Tibial nerve (tissue), 4 donors: ENCODE data around the gene RUVBL1. TPM values are rescaled to one million over a fixed set of nuclear protein-coding genes. Genes with fewer than 3 reads are reported as not detected.

Experiments
- DNase-seq, 2 donors: peaks; one replicate each; pipeline ENCODE4 v3.0.0-alpha.2; 2019; ENCODE audit warnings: low spot score in 2 of 2
- H3K27ac ChIP-seq, 4 donors: fragments of 200-600 bp; sonication (generic) in 3 of 4; one replicate each; pipeline ENCODE4 v1.5.1; 2017 to 2019; ENCODE audit warnings: mild to moderate bottlenecking in 1 of 4
- H3K27me3 ChIP-seq, 2 donors: fragments of 200-600 bp; sonication (generic) in 1 of 2; one replicate each; pipeline versions ENCODE4 v1.5.1 to v1.6.0; 2017 to 2019
- H3K36me3 ChIP-seq, 3 donors: fragments of 200-600 bp; sonication (generic); one replicate each; pipeline ENCODE4 v1.5.1; 2018 to 2019
- H3K4me1 ChIP-seq, 4 donors: fragments of 200-600 bp; sonication (generic) in 3 of 4; one replicate each; pipeline ENCODE4 v1.5.1; 2017 to 2019
- H3K4me3 ChIP-seq, 4 donors: fragments of 200-600 bp; sonication (generic) in 3 of 4; one replicate each; pipeline ENCODE4 v1.5.1; 2017 to 2019; ENCODE audit warnings: mild to moderate bottlenecking in 1 of 4, moderate library complexity in 1 of 4
- H3K9me3 ChIP-seq, 4 donors: fragments of 200-600 bp; sonication (generic) in 3 of 4; one replicate each; pipeline ENCODE4 v1.5.1; 2017 to 2019
- EP300 ChIP-seq, 2 donors: sonication (generic); formaldehyde crosslinking; IDR thresholded peaks; one replicate each; pipeline ENCODE4 v1.6.1; 2017; ENCODE audit warnings: antibody characterized with exemption in 2 of 2, mild to moderate bottlenecking in 1 of 2
- POLR2A ChIP-seq, 2 donors: fragments of 450-650 bp; IDR thresholded peaks; one replicate each; pipeline ENCODE4 v1.6.1; 2017; ENCODE audit warnings: antibody characterized with exemption in 2 of 2, mild to moderate bottlenecking in 2 of 2, moderate library complexity in 2 of 2
- WGBS, 2 donors: methylation state at CpG; one replicate each; pipeline ENCODE4 v1.1.5; 2018; 5-methylcytosine and 5-hydroxymethylcytosine counted together
- small RNA-seq: library from RNA; depleted of rRNA; stranded (forward); fragments of <200 nt; gene quantifications from one replicate; pipeline ENCODE3, GENCODE V24; 2016
- total RNA-seq, 4 donors: library from RNA; depleted of rRNA; stranded (reverse); fragments of >200 nt; gene quantifications; one replicate each; pipeline ENCODE4 v1.1.0, GENCODE V29; 2016
- TF ChIP-seq, protein P1 (sequence below), 5 experiments: fragments of 200-600 bp in 3 of 5; fragments of 450-650 bp in 2 of 5; sonication (generic) in 3 of 5; IDR thresholded peaks; one replicate each; pipeline ENCODE4 v1.5.1; 2016 to 2019; ENCODE audit warnings: antibody characterized with exemption in 5 of 5, mild to moderate bottlenecking in 3 of 5, moderate library complexity in 2 of 5

RUVBL1 gene
- total RNA-seq, 4 donors from 2014 or later, result 29.7 to 41.7 (median 34.1) TPM

GRCh38 chr3:128040041-128040440, 83.6 kb downstream of the RUVBL1 start:
- TF ChIP-seq POLR2A (IDR thresholded peaks at IDR 0.05) (no peak), EP300 (IDR thresholded peaks at IDR 0.05) (no peak)
- TF ChIP-seq, protein P1, sequence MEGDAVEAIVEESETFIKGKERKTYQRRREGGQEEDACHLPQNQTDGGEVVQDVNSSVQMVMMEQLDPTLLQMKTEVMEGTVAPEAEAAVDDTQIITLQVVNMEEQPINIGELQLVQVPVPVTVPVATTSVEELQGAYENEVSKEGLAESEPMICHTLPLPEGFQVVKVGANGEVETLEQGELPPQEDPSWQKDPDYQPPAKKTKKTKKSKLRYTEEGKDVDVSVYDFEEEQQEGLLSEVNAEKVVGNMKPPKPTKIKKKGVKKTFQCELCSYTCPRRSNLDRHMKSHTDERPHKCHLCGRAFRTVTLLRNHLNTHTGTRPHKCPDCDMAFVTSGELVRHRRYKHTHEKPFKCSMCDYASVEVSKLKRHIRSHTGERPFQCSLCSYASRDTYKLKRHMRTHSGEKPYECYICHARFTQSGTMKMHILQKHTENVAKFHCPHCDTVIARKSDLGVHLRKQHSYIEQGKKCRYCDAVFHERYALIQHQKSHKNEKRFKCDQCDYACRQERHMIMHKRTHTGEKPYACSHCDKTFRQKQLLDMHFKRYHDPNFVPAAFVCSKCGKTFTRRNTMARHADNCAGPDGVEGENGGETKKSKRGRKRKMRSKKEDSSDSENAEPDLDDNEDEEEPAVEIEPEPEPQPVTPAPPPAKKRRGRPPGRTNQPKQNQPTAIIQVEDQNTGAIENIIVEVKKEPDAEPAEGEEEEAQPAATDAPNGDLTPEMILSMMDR (IDR thresholded peaks at IDR 0.05), result no peak
- WGBS, 2 donors, result 74% methylated on average over 3 of the region's 3 CpGs
- Histone ChIP-seq H3K27ac (no peak overlapping the region), H3K4me1 (no peaks in the 10 kb centered on the region), H3K9me3 (no peaks in the 10 kb centered on the region), H3K36me3 (no peaks in the 10 kb centered on the region), H3K27me3 (no peaks in the 10 kb centered on the region), H3K4me3 (no peak overlapping the region)
- no peak for DNase-seq

GRCh38 chr3:128036119-128036518, 87.5 kb downstream of the RUVBL1 start:
- 88 to 100% methylated on average over 1 of the region's 1 CpG for WGBS, 2 donors
- Histone ChIP-seq H3K27ac (no peak overlapping the region), H3K4me1 (no peaks in the 10 kb centered on the region), H3K36me3 (no peaks in the 10 kb centered on the region), H3K4me3 (no peak overlapping the region), H3K9me3 (no peaks in the 10 kb centered on the region), H3K27me3 (no peaks in the 10 kb centered on the region)
- no peak for DNase-seq
- TF ChIP-seq POLR2A (IDR thresholded peaks at IDR 0.05) (no peak), EP300 (IDR thresholded peaks at IDR 0.05) (no peak)
- TF ChIP-seq, protein P1 (IDR thresholded peaks at IDR 0.05), result no peak

DNA sequence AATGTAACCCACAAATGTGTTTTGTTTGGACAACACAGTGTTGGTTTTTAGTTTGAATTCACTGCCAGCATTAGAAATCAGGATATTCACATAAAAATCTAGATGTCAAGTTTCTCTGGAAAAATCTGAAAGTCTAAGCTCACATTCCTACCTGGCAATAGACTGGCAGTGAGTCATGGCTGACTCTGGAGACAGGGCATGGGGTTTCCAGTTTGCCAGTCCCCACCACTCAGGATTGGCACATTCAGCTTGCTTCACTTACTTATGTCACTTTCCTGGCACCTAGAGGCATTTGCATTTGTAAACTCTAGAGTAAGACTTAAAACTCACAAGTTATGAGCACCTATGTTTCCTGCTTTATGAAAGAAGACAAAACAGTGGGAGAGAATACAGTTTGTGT, 90.5 kb downstream of the RUVBL1 start:
- Histone ChIP-seq H3K36me3 (no peaks in the 10 kb centered on the region), H3K4me1 (no peaks in the 10 kb centered on the region), H3K4me3 (no peak overlapping the region), H3K9me3 (no peaks in the 10 kb centered on the region), H3K27ac (no peak overlapping the region), H3K27me3 (no peaks in the 10 kb centered on the region)
- TF ChIP-seq EP300 (IDR thresholded peaks at IDR 0.05), result no peak
- TF ChIP-seq, protein P1 (IDR thresholded peaks at IDR 0.05), result no peak
- no peak for TF ChIP-seq POLR2A (IDR thresholded peaks at IDR 0.05)
- no peak for DNase-seq

Small RNA genes lying within 50 kb of the gene (small RNA-seq; reads per million reads assigned to genes)
- gene RNU2-37P (0.28 reads per million), gene RNU6-823P (not detected)

Other genes with a start within 250 kb of the RUVBL1 start
- gene KBTBD12, start 208.6 kb downstream of the RUVBL1 start, total RNA-seq, result under 1 TPM in 3 of 4 donors, not detected in 1; under 0.01 to 0.87 (median 0.30) TPM
- gene SEC61A1, start 71.4 kb downstream of the RUVBL1 start, total RNA-seq, result 100 to 1,000 TPM in 3 of 4 donors, 10 to 100 TPM in 1; 93.3 to 155 (median 108) TPM
- 10 to 100 TPM; 25.1 to 43.5 (median 29.5) TPM for gene EEFSEC, start 29.7 kb upstream of the RUVBL1 start, total RNA-seq